Measurements from ENCODE around the gene DDX25.

Gene DDX25

GRCh38 chr11:125938418-125938817 lies 34.1 kb downstream of the DDX25 start:
- no peak for DNase-seq

DNA sequence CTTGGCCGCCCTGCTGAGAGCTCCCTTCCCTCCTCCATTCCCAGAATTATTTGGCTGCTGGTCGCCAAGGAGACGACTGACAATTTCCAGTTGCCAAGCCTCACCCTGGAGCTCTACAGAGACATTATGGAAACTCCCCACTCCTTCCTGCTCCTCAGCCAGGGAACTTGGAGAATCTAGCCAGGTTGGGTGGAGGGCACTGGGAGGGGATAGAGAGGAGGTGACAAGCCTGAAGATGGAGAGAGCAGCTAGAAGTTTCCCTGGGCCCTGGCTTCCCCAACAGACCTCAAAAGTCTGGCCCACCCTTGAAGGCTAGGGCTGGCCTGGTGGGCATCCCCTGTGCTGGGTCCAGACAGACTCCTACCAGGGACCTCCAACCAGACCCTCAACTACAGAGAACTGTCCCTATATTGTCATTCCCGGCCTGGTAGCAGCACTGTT lies 34.8 kb downstream of the DDX25 start:
- DNase-seq = no peak

- DNase-seq = no peak
Observed at GRCh38 chr11:125940145-125940544, 35.8 kb downstream of the DDX25 start.

GRCh38 chr11:125941267-125941618 lies 36.9 kb downstream of the DDX25 start:
- no peak for DNase-seq

DNA sequence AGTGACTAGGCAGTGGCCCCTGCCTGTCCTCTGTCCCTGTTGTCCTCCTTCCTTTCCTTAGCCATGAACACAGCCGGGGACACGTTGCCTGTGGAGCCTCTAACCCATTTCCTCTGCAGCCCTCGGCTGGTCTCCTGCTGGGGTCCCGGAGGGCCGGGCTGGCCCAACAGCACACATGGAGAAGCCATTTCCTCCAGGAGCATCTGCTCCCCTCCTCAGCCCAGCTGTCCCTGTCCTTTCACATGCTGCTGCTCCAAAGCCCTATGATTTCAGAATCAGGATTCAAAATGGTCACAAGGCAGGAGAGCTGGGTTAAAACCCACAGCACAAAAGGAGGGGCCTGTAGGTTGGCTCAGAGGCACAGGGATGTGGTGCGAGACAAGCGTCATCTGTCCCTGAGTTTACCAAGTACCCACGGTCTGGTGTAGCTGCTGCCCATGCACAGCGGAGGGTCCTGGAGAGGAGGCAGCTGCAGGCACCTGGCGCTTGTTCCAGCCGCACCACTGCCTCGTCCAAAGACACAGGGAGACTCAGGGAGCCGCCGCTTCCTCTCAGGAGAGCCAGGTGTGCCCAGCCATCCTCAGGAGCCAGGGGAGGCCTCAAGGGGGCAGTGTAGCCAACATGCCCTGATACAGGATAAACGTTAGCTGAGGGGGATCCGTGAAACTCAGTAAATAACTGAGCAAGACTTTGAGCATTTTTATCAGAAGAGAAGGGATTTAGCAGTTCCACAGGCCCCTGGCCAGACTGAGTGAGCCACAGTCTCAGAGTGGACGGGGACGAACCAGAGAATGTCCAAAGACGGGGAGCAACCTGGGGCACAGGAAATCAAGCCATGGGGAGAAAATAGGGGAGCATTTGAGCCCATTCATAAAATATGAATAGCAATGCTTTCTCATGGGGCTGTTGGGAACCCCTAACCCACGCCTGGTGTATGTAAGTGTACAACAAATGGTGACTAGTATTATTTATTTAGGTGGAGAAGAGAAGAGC lies 37.6 kb downstream of the DDX25 start:
- peak; percentile 34 for DNase-seq

- DNase-seq = no peak
Observed at GRCh38 chr11:125942771-125943428, 38.6 kb downstream of the DDX25 start.

GRCh38 chr11:125943661-125944349 lies 39.5 kb downstream of the DDX25 start:
- no peak for DNase-seq

- no peak for DNase-seq
Observed at GRCh38 chr11:125944350-125945010, 40.2 kb downstream of the DDX25 start.

GRCh38 chr11:125945011-125945796 lies 40.9 kb downstream of the DDX25 start:
- no peak for DNase-seq

DNA sequence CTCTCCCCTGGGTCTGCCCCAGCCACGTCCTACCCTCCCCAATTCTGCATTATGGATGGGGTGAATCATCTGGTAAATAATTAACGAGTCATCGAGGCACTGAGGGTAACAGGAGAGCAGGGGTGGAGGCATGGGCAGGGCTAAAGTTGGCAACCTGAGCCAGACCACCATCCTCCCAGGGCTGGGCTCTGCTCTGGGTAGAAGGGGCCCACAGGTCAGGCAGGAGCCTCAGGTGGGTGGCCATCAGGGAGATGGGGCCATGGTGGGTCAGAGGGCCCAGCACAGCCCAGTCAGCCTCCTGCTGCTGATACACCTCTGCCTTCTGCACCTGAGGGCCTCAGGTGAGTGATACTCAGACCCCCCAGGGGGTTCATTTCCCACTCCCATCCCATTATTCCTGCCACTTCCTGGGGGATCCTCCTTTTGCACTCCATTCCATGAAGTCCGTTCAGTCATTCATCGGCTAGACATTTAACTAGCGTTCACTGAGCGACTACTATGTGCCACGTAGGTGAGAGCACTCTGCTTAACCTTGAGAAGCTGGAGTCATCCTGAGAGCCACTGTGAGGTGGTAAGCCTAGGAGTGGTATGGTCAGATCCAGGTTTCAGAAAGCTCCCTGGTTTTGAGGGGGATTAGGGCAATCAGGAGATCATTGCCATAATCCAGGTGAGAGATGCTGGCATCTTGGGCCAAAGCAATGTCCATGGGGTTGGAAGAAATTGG lies 41.7 kb downstream of the DDX25 start, which contains the start of gene VSIG10L2:
TSS of gene VSIG10L2 (plus strand) at position 248 of the 724 bp plus-strand sequence. CDS start at position 260, 12 bp downstream.
- no peak for DNase-seq

DNA sequence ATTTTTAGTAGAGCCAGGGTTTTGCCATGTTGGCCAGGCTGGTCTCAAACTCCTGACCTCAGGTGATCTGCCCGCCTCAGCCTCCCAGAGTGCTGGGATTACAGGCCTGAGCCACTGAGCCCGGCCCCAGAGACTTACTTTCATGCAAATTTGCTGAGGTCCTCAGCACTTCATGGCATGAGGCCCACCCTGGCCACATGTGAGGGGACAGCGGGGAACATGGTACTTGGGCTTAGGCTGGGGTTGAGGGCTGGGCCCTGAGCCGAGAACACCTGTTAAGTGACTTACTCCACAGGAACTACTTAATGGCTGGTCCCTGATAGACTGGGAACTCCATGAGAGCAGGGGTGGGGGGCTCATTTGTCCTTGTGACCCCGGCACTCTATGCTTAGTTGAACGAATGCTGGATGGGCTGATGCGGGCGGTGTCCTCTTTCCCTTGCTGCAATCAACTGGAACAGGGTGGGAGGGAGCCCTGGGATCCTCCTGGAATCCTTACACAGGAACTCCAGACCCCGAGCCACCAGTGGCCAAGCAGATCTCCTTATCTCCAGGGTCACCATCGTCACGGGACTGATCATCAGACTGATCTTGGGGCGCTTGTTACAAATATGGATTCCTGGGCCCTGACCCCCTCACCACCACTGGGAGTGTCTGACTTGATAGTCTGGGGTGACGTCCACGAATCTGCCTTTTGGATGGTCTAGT lies 42.6 kb downstream of the DDX25 start:
- DNase-seq = no peak

DNA sequence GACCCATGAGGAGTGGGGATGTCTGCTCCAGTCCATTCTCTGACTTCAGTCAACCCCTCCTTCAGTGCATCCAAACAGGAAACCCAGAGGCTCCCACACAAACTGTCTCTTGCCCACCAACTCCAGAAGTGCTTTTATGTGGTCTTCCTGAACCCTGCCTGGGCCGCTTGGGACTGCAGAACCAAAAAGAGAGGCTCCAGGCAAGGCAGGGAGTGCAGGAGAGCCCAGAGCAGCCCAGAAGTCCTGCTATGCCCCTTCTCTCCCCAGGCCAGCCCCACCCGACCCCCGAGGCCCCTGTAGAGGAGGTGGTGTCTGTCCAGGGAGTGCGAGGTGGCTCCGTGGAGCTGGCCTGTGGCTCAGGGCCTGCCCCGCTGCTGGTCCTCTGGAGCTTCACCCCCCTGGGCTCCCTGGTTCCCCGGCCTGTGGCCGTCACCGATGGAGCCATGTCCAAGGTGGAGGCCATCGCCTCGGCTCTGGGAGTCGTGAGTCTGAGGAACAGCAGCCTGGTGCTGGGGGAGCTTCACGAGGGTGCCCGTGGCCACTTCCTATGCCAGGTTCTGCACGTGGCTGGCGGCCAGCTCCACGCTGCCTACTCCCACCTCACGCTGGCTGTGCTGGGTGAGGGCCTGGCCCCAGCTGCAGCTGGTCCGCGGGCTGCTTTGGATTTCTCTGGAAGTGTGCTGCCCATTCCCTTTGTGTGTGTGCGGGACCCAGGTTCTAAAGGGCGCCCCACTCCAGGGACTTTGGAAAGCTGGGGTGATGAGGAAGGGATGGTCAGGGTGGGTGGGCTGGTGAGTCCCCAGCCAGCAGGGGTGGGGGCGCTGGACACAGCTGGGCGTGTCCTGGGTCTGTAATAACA lies 43.3 kb downstream of the DDX25 start:
- DNase-seq = no peak

- DNase-seq = no peak
Observed at GRCh38 chr11:125948278-125949051, 44.2 kb downstream of the DDX25 start.

DNA sequence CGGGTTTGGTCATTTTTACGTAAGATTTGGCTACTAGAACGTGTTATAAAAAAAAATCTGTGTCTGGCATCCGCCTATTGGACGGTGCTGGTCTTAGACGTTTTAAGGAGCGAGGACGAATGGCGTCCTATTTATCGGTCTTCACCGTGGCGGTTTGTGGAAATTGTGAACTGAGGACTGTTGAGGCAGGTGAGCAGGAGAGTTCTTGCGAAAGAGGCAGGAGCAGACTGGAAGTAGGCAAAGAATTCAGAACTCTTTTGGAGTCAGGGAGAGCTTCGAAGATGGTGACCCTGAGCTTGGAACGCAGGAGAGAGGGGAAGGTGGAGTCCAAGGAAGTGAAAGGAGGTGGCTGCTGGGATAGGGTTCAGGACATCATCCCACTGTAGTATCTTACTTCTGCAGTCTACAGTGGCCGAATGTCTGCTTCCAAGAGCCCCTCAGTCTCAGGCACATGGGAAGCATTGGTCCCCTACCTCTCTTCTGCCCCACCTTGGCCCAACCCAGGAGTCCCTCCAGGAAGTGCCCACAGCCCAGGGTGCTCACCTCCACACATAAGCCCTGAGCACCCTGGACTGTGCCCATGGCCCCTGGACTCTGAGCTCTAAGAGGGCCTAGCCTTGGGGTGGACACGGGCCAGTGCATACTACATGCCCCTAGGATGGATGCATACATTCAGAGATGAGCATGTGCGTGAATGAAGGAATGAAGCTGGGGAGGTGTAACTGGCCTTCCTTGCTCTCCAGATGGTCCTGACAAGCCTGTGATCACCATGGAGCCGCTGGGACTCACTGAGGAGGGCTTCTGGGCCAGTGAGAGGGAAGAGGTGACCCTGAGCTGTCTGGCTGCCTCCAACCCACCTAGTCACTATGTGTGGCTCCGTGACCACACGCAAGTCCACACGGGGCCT lies 45.2 kb downstream of the DDX25 start:
- DNase-seq = no peak

DNA sequence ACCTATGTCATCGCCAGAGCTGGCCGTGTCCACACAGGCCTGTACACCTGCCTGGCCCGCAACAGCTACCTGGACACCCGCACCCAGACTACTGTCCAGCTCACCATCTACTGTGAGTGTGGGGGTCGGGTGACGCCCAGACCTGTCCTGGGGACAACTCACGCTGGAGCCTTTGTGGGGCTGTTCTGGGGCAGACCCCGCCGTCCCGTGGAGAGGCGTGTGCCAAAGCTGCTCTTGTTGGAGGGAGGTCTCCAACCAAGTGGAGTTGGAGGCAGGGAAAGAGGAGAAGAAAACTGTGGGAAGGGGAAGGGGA lies 45.8 kb downstream of the DDX25 start:
- DNase-seq = no peak

DNA sequence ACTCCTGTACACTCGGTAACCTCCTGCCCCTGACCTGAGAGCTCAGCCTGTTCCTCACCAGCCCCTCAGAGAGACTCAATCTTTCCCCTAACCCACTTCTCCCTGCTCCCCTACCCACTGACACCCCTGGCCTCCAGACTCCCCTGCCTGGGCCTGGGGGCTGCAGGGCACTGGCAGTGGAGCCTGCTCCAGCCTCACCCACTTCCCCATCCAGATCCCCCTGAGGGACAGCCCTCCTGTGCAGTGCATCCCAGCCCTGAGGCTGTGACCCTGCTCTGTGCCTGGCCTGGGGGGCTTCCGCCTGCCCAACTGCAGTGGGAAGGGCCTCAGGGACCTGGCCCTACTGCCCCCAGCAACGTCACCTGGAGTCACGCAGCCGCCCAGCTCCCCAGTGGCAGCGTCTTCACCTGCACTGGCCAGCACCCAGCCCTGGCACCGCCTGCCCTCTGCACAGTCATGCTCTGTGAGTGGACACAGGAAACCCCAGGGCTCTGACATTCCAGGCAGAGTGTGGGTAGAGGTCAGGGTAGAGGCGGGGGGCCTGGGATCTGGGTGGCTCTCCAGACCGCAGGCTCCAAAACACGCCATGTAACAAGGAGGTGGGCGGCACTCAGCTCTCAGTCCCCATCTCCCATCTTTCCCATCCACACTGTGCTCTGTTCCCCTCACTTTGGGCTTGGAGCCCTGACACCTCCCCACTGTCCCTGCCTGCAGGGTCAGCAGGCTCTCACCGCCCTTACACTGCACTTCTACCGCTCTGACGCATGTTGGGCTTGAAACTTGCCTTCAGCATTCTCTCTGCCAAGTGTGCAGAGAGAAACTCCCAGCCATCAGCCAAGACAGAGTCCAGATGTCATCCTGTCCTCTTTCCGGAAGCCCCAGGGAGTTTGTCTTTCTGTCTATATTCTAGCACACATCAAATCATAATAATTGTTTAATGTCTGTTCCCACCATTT lies 46.7 kb downstream of the DDX25 start:
- DNase-seq = no peak

- no peak for DNase-seq
Observed at GRCh38 chr11:125951731-125952130, 47.4 kb downstream of the DDX25 start.
